Karpas-422 (cell line): ENCODE results near the gene ITGB3. TPM values are rescaled to one million over a fixed set of nuclear protein-coding genes. Genes with fewer than 3 reads are reported as not detected.

Experiments used
- DNase-seq: peaks from one replicate; pipeline ENCODE4 v3.0.0-alpha.2; 2015
- H2AFZ ChIP-seq: fragments of 200-600 bp; sonication (generic); 2 replicates; pipeline ENCODE4 v1.6.1; 2014; ENCODE audit warnings: antibody characterized with exemption, low read length, mixed read lengths
- H3K27ac ChIP-seq: fragments of 200-600 bp; sonication (generic); 2 replicates; pipeline ENCODE4 v1.5.1; 2014; ENCODE audit warnings: mild to moderate bottlenecking, low read length, moderate library complexity
- H3K27me3 ChIP-seq: fragments of 200-600 bp; sonication (generic); 2 replicates; pipeline ENCODE4 v1.6.1; 2014; ENCODE audit warnings: low read length, mixed read lengths
- H3K36me3 ChIP-seq: fragments of 200-600 bp; sonication (generic); 2 replicates; pipeline ENCODE4 v1.6.1; 2014; ENCODE audit warnings: low read length, mixed read lengths; ENCODE audit not compliant: insufficient read depth
- H3K4me1 ChIP-seq: fragments of 200-600 bp; sonication (generic); 2 replicates; pipeline ENCODE4 v1.6.1; 2014; ENCODE audit warnings: mild to moderate bottlenecking, low read length, mixed read lengths
- H3K4me2 ChIP-seq: fragments of 200-600 bp; sonication (generic); 2 replicates; pipeline ENCODE4 v1.6.1; 2014; ENCODE audit warnings: low read length, low read depth, mild to moderate bottlenecking; ENCODE audit not compliant: poor library complexity, severe bottlenecking
- H3K4me3 ChIP-seq: fragments of 200-600 bp; sonication (generic); 2 replicates; pipeline ENCODE4 v1.5.1; 2014; ENCODE audit warnings: mild to moderate bottlenecking, antibody characterized with exemption, low read length, mixed read lengths
- H3K79me2 ChIP-seq: fragments of 200-600 bp; sonication (generic); 2 replicates; pipeline ENCODE4 v1.6.1; 2014; ENCODE audit warnings: mild to moderate bottlenecking, low read length, mixed read lengths
- H3K9ac ChIP-seq: fragments of 200-600 bp; sonication (generic); 2 replicates; pipeline ENCODE4 v1.6.0; 2014; ENCODE audit warnings: low read length
- H3K9me2 ChIP-seq: fragments of 200-600 bp; sonication (generic), shearing (Covaris generic); replicated peaks from 2 replicates; pipeline ENCODE4 v1.6.0; 2014; ENCODE audit warnings: mild to moderate bottlenecking, low read length, moderate library complexity; ENCODE audit not compliant: insufficient read depth
- H3K9me3 ChIP-seq: fragments of 300-700, 200-600 bp; sonication (generic); 2 replicates; pipeline ENCODE4 v1.6.1; 2014; ENCODE audit warnings: low read length, mixed read lengths
- H4K20me1 ChIP-seq: fragments of 200-600 bp; sonication (generic); 2 replicates; pipeline ENCODE4 v1.6.1; 2014; ENCODE audit warnings: mild to moderate bottlenecking, antibody characterized with exemption, low read length, low read depth; ENCODE audit not compliant: insufficient read depth
- total RNA-seq: library from RNA; depleted of rRNA; stranded (reverse); fragments of >200 nt; shearing (Covaris generic); gene quantifications from 2 replicates; pipeline ENCODE4 v1.2.3, GENCODE V29; 2014; ENCODE audit warnings: low replicate concordance

ITGB3 gene
- total RNA-seq, 1 experiment from 2014 or later = 16.4 TPM

GRCh38 chr17:47225436-47225858 is 28.2 kb upstream of the ITGB3 start:
- no peaks in the 10 kb centered on the region for H4K20me1 ChIP-seq
- no peaks in the 10 kb centered on the region for H3K9me2 ChIP-seq
- H3K4me3 ChIP-seq = no peak overlapping the region
- no peak overlapping the region for H3K4me2 ChIP-seq
- H3K4me1 ChIP-seq = peaks cover 12% of the 10 kb centered on the region
- no peaks in the 10 kb centered on the region for H3K79me2 ChIP-seq
- no peaks in the 10 kb centered on the region for H3K27me3 ChIP-seq
- no peaks in the 10 kb centered on the region for H3K9me3 ChIP-seq
- no peak for DNase-seq
- no peak overlapping the region for H3K27ac ChIP-seq
- H3K36me3 ChIP-seq = no peaks in the 10 kb centered on the region
- H3K9ac ChIP-seq = no peak overlapping the region
- no peak overlapping the region for H2AFZ ChIP-seq

DNA sequence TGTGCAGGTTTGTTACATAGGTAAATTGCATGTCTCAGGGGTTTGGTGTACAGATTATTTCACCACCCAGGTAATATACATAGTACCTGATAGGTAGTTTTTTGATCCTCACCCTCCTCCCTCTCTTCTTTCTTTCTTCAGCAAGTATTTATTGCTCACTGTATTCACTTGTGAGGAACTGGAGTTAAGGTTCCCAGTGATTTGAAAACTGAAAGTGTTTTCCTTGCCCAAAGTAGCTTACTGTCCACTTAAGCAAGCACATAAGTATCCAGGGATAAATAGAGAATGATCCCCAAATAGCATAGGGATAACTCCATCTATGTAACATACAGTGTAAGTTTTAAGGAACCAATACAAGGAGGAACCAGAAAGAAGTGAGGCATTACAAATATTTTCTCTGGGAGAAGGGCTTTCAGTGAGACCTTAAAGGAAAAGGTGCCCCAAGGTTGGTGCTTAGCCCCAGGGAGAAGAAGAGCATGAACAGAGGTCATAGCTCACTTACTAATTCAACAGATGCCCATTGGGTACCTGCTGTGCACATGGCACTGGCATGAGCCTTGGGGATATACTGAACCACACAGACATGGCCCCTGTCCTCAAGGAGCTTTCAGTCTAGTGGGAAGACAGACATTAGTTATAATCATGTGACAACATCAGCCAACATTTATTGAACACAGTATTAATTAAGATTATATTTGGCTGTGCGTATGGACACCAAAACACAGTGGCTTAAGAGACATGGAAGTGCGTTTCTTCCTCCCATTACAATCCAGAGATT is 27.5 kb upstream of the ITGB3 start:
- Histone ChIP-seq H3K9me2 (no peaks in the 10 kb centered on the region), H3K79me2 (no peaks in the 10 kb centered on the region), H3K9me3 (no peaks in the 10 kb centered on the region), H4K20me1 (no peaks in the 10 kb centered on the region), H3K4me3 (no peak overlapping the region), H3K4me1 (peaks cover 18% of the 10 kb centered on the region), H3K36me3 (no peaks in the 10 kb centered on the region), H2AFZ (no peak overlapping the region), H3K9ac (no peak overlapping the region), H3K27me3 (no peaks in the 10 kb centered on the region), H3K27ac (no peak overlapping the region), H3K4me2 (no peak overlapping the region)
- DNase-seq = no peak

DNA sequence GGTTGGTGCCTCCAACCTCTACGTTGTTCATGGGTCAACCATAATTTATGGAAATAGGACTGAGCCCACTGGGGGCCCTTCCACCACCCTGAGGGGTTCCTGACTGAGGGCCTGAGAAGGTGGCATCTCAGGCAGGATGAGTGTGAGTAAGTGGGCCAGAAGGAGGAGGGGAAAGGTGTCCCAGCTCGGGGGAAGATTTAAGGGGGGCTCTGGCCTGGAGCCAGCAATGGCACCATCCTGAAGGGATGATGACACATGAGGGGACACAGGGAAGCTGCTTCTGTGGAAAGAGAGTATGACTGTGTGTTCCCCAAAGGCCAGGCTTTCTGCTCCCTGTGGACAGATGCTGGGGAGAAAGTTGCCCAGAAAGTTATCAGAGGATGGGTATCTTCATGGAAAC is 25.8 kb upstream of the ITGB3 start:
- no peak overlapping the region for H3K27ac ChIP-seq
- H3K27me3 ChIP-seq = no peaks in the 10 kb centered on the region
- H3K79me2 ChIP-seq = no peaks in the 10 kb centered on the region
- H3K4me3 ChIP-seq = no peak overlapping the region
- H3K4me2 ChIP-seq = no peak overlapping the region
- no peak overlapping the region for H3K9ac ChIP-seq
- no peaks in the 10 kb centered on the region for H4K20me1 ChIP-seq
- peaks cover 31% of the 10 kb centered on the region for H3K4me1 ChIP-seq
- no peak for DNase-seq
- H3K9me2 ChIP-seq = no peaks in the 10 kb centered on the region
- no peaks in the 10 kb centered on the region for H3K36me3 ChIP-seq
- no peak overlapping the region for H2AFZ ChIP-seq
- no peaks in the 10 kb centered on the region for H3K9me3 ChIP-seq

DNA sequence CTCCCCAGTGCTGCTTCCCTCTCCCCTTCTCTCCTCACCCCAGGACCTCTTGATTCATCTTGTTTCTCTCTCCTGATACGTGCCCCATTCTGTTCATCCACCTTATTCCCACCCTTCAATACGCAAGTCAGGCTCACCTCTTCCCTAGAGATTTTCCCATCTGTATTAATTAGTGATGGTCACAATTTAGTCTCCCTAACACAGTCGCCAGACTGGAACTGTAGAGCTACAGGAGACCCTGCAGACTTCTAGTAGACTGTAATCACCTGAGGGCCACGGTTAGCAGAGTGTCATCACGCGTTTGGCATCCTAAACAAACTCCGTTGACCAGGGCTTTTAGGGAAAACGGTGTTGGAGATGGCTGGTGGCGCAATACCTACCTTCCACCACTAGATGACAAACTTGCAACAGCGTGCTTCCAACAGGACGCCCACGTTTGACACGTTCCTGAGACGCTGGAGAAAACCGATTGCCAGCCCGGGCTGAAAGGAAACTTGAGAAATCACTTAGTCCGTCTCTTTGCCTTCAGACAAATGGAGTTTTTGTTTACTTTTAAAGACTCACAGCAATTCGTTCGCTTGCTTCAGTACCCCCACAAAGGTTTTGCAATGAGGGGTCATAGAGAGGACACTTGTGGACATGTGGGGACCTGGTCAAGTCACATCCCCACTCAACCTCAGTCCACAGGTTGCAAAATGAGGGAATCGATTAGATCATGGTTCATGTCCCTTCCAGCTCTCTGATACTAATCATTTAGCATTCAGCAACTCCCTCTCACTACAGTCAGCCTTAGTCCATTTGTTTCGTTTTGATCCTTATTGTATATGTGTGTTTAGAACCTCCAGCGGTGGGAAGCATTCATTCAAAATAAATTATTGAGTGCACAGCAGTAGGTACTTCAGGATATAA is 23.8 kb upstream of the ITGB3 start:
- Histone ChIP-seq H3K4me1 (peaks cover 31% of the 10 kb centered on the region), H3K9me2 (no peaks in the 10 kb centered on the region), H3K27ac (peak overlapping the region; percentile 92), H3K4me2 (peak overlapping the region; percentile 96), H3K9me3 (no peaks in the 10 kb centered on the region), H3K36me3 (no peaks in the 10 kb centered on the region), H3K4me3 (peak overlapping the region; percentile 69), H2AFZ (peak overlapping the region; percentile 83; the same call in 1 of the 2 replicates), H3K79me2 (no peaks in the 10 kb centered on the region), H3K27me3 (no peaks in the 10 kb centered on the region), H3K9ac (peak overlapping the region; percentile 64), H4K20me1 (no peaks in the 10 kb centered on the region)
- peak; percentile 95 for DNase-seq

GRCh38 chr17:47230864-47231263 is 22.8 kb upstream of the ITGB3 start:
- Histone ChIP-seq H3K27me3 (no peaks in the 10 kb centered on the region), H3K79me2 (no peaks in the 10 kb centered on the region), H3K4me2 (peak overlapping the region; percentile 96), H4K20me1 (no peaks in the 10 kb centered on the region), H2AFZ (peak overlapping the region; percentile 83; the same call in 1 of the 2 replicates), H3K36me3 (no peaks in the 10 kb centered on the region), H3K9me2 (no peaks in the 10 kb centered on the region), H3K4me3 (peak overlapping the region; percentile 69), H3K27ac (peak overlapping the region; percentile 92), H3K9ac (peak overlapping the region; percentile 64), H3K4me1 (peaks cover 31% of the 10 kb centered on the region), H3K9me3 (no peaks in the 10 kb centered on the region)
- peak; percentile 85 for DNase-seq

DNA sequence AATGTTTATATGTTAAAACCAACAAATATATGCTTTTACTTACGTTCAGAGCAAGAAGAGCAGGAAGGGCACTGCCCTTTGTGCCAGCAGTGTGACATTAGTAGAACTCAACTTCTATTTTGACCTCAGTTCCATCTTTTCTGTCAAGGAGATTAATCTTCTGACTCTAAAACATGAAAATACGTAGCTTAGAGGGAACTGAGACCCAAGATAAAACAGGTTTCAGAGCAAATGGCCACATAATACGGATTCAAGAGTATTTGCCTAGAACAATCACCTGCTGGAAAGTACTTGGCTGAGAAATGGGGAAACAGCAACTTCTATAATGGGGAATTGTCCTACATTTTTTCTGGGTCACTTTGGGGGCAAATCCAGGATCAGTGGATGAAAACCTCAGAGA is 22.3 kb upstream of the ITGB3 start:
- peak; percentile 83 for DNase-seq
- Histone ChIP-seq H3K4me2 (peak overlapping the region; percentile 96), H2AFZ (peak overlapping the region; percentile 83; the same call in 1 of the 2 replicates), H3K36me3 (no peaks in the 10 kb centered on the region), H3K27me3 (no peaks in the 10 kb centered on the region), H3K9me3 (no peaks in the 10 kb centered on the region), H3K9me2 (no peaks in the 10 kb centered on the region), H3K27ac (peak overlapping the region; percentile 92), H3K79me2 (no peaks in the 10 kb centered on the region), H3K4me3 (peak overlapping the region; percentile 69), H4K20me1 (no peaks in the 10 kb centered on the region), H3K4me1 (peaks cover 31% of the 10 kb centered on the region), H3K9ac (peak overlapping the region; percentile 64)

GRCh38 chr17:47231866-47232265 is 21.8 kb upstream of the ITGB3 start:
- H4K20me1 ChIP-seq = no peaks in the 10 kb centered on the region
- no peaks in the 10 kb centered on the region for H3K79me2 ChIP-seq
- no peak overlapping the region for H2AFZ ChIP-seq
- no peaks in the 10 kb centered on the region for H3K36me3 ChIP-seq
- H3K27me3 ChIP-seq = no peaks in the 10 kb centered on the region
- H3K4me1 ChIP-seq = peaks cover 31% of the 10 kb centered on the region
- no peak overlapping the region for H3K9ac ChIP-seq
- no peaks in the 10 kb centered on the region for H3K9me3 ChIP-seq
- H3K9me2 ChIP-seq = no peaks in the 10 kb centered on the region
- H3K4me2 ChIP-seq = peak overlapping the region; percentile 96
- peak overlapping the region; percentile 92 for H3K27ac ChIP-seq
- DNase-seq = no peak
- no peak overlapping the region for H3K4me3 ChIP-seq

DNA sequence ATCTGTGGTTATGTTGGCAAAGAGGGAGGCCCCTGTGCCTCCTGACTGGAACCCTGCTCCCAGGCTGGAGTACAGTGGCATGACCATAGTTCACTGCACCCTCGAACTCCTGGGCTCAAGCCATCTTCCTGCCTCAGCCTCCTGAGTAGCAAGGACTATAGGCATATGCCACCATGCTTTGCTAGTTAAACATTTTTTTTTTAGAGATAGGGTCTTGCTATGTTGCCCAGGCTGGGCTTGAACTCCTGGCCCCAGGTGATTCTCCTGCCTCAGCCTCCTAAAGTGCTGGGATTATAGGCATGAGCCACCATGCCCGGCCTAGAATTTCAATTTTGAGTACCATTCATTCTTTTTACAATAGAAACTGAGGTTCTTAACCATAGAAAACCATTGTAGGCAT is 21.2 kb upstream of the ITGB3 start:
- Histone ChIP-seq H3K79me2 (no peaks in the 10 kb centered on the region), H3K27me3 (no peaks in the 10 kb centered on the region), H3K27ac (no peak overlapping the region), H3K4me1 (peaks cover 31% of the 10 kb centered on the region), H3K9me2 (no peaks in the 10 kb centered on the region), H4K20me1 (no peaks in the 10 kb centered on the region), H2AFZ (no peak overlapping the region), H3K4me3 (no peak overlapping the region), H3K4me2 (no peak overlapping the region), H3K9me3 (no peaks in the 10 kb centered on the region), H3K9ac (no peak overlapping the region), H3K36me3 (no peaks in the 10 kb centered on the region)
- DNase-seq = no peak
